Neural crest cell (in vitro differentiated cells): Measurements from ENCODE around the gene ITCH. TPM values are rescaled to one million over a fixed set of nuclear protein-coding genes. Genes with fewer than 3 reads are reported as not detected.
"Not testable (repeated sequence)": the region's sequence is repeated elsewhere in the genome, so short reads cannot be mapped to it uniquely, and the experiment has no call there.

ENCODE experiments used
- DNase-seq: peaks from one replicate; pipeline ENCODE4 v3.0.0; 2021; ENCODE audit warnings: low read depth, mixed read lengths, low spot score
- H3K27ac Mint-ChIP-seq: one replicate; pipeline ENCODE4 v1.8.0; 2021; ENCODE audit warnings: mild to moderate bottlenecking, mixed read lengths; ENCODE audit not compliant: unreplicated experiment
- H3K27me3 Mint-ChIP-seq: 2 replicates; pipeline ENCODE4 v1.8.0; 2021; ENCODE audit warnings: low read depth, mild to moderate bottlenecking, mixed read lengths
- H3K36me3 Mint-ChIP-seq: 2 replicates; pipeline ENCODE4 v1.8.0; 2021; ENCODE audit warnings: low read depth, mild to moderate bottlenecking, mixed read lengths
- H3K4me1 Mint-ChIP-seq: 2 replicates; pipeline ENCODE4 v1.8.0; 2021; ENCODE audit warnings: mixed read lengths
- H3K4me3 Mint-ChIP-seq: one replicate; pipeline ENCODE4 v1.8.0; 2021; ENCODE audit warnings: mild to moderate bottlenecking, mixed read lengths
- H3K9me3 Mint-ChIP-seq: 2 replicates; pipeline ENCODE4 v1.8.0; 2021; ENCODE audit warnings: mixed read lengths
- CTCF ChIP-seq: fragments of 200-600 bp; sonication (generic); conservative IDR thresholded peaks from 2 replicates; pipeline ENCODE4 v1.5.0; 2021; ENCODE audit warnings: antibody characterized with exemption, mild to moderate bottlenecking
- total RNA-seq: library from RNA; stranded (reverse); gene quantifications from 2 replicates; pipeline ENCODE4 v1.2.1, GENCODE V29; 2021

The ITCH gene
- total RNA-seq, 1 donor from 2014 or later = 69.3 TPM

- no peak for TF ChIP-seq CTCF
- Mint-ChIP-seq H3K36me3 (no peaks in the 10 kb centered on the region), H3K9me3 (no peaks in the 10 kb centered on the region), H3K27ac (no peak overlapping the region), H3K4me3 (no peak overlapping the region), H3K4me1 (peaks cover 22% of the 10 kb centered on the region), H3K27me3 (no peaks in the 10 kb centered on the region)
- DNase-seq = no peak
Observed at GRCh38 chr20:34322267-34323105, 40.6 kb upstream of the ITCH start.

- TF ChIP-seq CTCF = no peak
Observed at GRCh38 chr20:34324541-34324940, 38.5 kb upstream of the ITCH start.

GRCh38 chr20:34328207-34328606, 34.9 kb upstream of the ITCH start:
- DNase-seq, H3K36me3 Mint-ChIP-seq, H3K27ac Mint-ChIP-seq, H3K9me3 Mint-ChIP-seq, H3K27me3 Mint-ChIP-seq, H3K4me3 Mint-ChIP-seq: not testable (repeated sequence)
- H3K4me1 Mint-ChIP-seq = peaks cover 21% of the 10 kb centered on the region

More at GRCh38 chr20:34324541-34324940, 38.5 kb upstream of the ITCH start:
- DNase-seq = no peak
- Mint-ChIP-seq H3K4me3 (no peak overlapping the region), H3K4me1 (peaks cover 17% of the 10 kb centered on the region), H3K27ac (peak overlapping the region; percentile 13), H3K36me3 (no peaks in the 10 kb centered on the region), H3K9me3 (peaks cover 2% of the 10 kb centered on the region), H3K27me3 (no peaks in the 10 kb centered on the region)

GRCh38 chr20:34328928-34329677, 34.0 kb upstream of the ITCH start:
- no peaks in the 10 kb centered on the region for H3K27me3 Mint-ChIP-seq
- H3K36me3 Mint-ChIP-seq = no peaks in the 10 kb centered on the region
- no peak overlapping the region for H3K27ac Mint-ChIP-seq
- DNase-seq = no peak
- peaks cover 2% of the 10 kb centered on the region for H3K9me3 Mint-ChIP-seq
- no peak overlapping the region for H3K4me3 Mint-ChIP-seq
- TF ChIP-seq CTCF = no peak
- H3K4me1 Mint-ChIP-seq = peaks cover 29% of the 10 kb centered on the region

- not testable (repeated sequence) for H3K36me3 Mint-ChIP-seq, H3K27me3 Mint-ChIP-seq, DNase-seq, H3K4me3 Mint-ChIP-seq, H3K27ac Mint-ChIP-seq, H3K9me3 Mint-ChIP-seq
- H3K4me1 Mint-ChIP-seq = peaks cover 36% of the 10 kb centered on the region
Observed at GRCh38 chr20:34330861-34331544, 32.1 kb upstream of the ITCH start.

GRCh38 chr20:34331838-34332237, 31.2 kb upstream of the ITCH start:
- Mint-ChIP-seq H3K4me1 (peaks cover 40% of the 10 kb centered on the region), H3K36me3 (no peaks in the 10 kb centered on the region), H3K27ac (peak overlapping the region; percentile 90), H3K27me3 (no peaks in the 10 kb centered on the region), H3K9me3 (peaks cover 2% of the 10 kb centered on the region), H3K4me3 (no peak overlapping the region)
- DNase-seq = no peak
- TF ChIP-seq CTCF = no peak
